Liver (tissue), 2 donors: ENCODE data around the gene PKD1.

Experiments
- FOXA2 ChIP-seq: IDR thresholded peaks from 2 replicates; pipeline ENCODE4 v1.6.1; 2016; ENCODE audit warnings: antibody characterized with exemption
- TF ChIP-seq, protein P1 (sequence below): fragments of 150-350 bp; IDR thresholded peaks from 2 replicates; pipeline ENCODE4 v1.5.1; 2017; ENCODE audit warnings: improper control_type of control experiment, low read depth, low read length; ENCODE audit not compliant: missing input control
- donor health status: healthy.

DNA sequence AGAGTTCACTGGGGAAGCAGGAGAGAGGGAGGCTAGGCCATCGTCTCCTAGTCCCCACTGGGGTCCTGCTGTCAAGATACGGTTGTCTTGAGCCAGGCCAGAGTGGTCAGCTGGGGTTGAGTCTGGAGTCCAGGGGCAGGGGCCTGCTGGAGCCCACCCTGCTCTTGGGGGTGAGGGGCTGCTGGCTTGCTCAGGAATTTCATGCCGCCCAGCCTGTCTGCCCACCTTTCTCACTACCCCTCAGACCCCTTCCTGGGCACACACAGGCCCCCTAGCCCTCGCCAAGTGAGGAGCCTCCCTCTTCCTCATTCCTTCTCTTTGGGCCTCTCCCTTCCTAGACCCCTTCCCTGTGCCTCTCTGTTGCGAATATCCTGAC lies 21.1 kb upstream of the PKD1 start:
- TF ChIP-seq, protein P1, sequence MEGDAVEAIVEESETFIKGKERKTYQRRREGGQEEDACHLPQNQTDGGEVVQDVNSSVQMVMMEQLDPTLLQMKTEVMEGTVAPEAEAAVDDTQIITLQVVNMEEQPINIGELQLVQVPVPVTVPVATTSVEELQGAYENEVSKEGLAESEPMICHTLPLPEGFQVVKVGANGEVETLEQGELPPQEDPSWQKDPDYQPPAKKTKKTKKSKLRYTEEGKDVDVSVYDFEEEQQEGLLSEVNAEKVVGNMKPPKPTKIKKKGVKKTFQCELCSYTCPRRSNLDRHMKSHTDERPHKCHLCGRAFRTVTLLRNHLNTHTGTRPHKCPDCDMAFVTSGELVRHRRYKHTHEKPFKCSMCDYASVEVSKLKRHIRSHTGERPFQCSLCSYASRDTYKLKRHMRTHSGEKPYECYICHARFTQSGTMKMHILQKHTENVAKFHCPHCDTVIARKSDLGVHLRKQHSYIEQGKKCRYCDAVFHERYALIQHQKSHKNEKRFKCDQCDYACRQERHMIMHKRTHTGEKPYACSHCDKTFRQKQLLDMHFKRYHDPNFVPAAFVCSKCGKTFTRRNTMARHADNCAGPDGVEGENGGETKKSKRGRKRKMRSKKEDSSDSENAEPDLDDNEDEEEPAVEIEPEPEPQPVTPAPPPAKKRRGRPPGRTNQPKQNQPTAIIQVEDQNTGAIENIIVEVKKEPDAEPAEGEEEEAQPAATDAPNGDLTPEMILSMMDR, result no peak
- TF ChIP-seq FOXA2, result no peak
